ENCODE measurements around the gene CLK3.
A peak's percentile ranks its signal among the peaks of the same experiment; 100 is the strongest.
"Not testable (repeated sequence)": the region's sequence is repeated elsewhere in the genome, so short reads cannot be mapped to it uniquely, and the experiment has no call there.

The CLK3 gene

DNA sequence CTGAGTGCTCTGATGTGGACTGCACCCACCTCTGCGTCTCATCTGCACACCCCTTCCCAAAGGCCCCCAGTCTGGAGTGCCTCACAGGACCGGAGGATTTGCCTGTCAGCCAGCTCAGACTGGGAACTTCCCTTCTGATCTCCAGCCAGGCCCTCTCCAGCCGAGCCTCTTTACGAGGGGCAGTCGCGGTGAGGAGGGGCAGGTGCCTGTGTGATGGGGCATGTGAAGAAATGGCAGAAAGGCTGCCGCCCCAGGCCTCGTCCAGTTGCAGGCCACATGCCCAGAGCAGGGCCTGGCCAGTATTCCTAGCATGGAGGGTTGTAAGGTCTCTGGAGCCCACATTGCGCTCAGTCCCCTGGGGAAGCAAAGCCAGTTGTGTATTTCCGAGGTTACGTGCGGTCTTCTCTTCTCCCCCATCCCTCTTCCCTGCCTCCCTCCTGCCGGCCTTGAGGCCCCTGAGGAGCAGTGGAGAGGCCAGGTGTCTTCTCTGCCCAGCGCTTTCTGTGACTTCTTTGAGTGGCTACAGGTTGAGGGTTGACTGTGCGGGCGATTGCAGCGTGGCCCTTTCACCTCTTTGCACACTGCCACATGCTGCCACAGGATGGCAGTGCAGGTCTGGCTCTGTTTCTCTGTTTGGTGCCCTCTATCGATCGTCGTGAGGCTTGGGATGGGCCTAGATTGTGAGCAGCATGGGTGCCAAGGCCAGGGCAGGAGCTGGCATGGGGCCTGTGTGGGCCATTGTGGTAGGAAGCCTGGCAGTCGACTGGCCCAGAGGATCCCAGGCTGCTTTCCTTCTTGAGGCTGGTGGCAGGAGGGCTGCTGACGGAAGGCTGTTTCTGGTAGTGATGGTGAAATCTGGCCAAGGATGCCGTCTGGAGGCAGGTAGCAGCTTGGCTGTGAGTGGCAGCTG, 5.3 kb downstream of the CLK3 start:
- peak; percentile 57 to 69 (median 66) for DNase-seq (ENCODE audit: low read depth in 3 of 3)

- DNase-seq (ENCODE audit: low read depth in 3 of 3): no peak
These were observed 5.9 kb downstream of the CLK3 start for GRCh38 chr15:74621546-74621920.

- DNase-seq (ENCODE audit: low read depth in 3 of 3): no peak
These were observed 6.3 kb downstream of the CLK3 start for GRCh38 chr15:74621936-74622335.

- no peak for DNase-seq (ENCODE audit: low read depth in 3 of 3)
These were observed 7.1 kb downstream of the CLK3 start for GRCh38 chr15:74622758-74623157.

GRCh38 chr15:74624020-74624602, 8.5 kb downstream of the CLK3 start:
- no peak for DNase-seq (ENCODE audit: low read depth in 3 of 3)

DNA sequence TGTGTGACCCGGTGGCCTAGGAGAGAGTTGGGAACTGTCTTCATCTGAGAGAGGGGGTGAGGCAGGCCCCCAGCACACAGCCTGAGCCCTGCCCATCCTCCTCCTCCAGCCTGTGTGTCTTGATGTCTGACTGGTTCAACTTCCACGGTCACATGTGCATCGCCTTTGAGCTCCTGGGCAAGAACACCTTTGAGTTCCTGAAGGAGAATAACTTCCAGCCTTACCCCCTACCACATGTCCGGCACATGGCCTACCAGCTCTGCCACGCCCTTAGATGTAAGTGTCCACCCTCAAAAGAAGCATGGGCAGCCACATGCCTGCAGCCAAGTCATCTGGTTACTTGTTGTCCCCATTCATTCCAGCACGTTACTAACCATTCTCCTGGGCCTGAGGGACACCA, 10.1 kb downstream of the CLK3 start:
- DNase-seq (ENCODE audit: low read depth in 3 of 3): no peak

GRCh38 chr15:74626336-74626735, 10.7 kb downstream of the CLK3 start:
- DNase-seq (ENCODE audit: low read depth in 3 of 3): no peak

DNA sequence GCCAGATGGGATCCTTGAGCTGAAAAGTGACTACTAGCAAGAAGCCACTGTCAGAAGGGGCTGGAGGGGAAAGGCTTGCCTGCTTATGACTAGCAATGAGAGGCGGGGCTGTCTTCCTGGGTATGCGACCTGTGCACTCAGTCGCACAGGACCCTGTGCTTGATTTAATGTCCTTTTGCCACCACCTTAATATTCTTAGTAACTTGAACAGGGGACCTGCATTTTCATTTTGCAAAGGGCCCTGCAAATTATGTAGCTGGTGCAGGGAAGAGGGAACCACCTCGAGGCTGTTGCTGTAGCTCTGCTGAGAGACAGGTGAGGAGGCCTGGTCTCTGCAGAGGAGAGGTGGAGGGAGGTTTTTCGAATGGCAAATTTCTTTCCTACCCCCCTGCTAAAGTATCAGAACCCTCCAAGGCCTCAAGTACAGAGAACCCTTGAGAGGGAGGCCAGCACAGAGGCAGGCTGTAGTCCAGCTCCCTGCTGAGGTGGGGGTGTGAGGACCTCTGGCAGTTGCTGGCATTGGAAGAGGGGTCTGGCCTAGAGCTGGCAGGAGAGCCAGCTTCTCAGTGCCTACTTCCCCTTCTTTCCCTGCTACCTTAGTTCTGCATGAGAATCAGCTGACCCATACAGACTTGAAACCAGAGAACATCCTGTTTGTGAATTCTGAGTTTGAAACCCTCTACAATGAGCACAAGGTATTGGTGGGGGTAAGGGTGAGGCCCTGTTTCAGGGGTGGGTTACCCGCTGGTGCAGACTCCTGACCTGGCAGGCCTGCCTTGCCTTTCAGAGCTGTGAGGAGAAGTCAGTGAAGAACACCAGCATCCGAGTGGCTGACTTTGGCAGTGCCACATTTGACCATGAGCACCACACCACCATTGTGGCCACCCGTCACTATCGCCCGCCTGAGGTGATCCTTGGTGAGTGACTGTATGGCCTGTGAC, 11.4 kb downstream of the CLK3 start:
- no peak for DNase-seq (ENCODE audit: low read depth in 3 of 3)

- DNase-seq (ENCODE audit: low read depth in 3 of 3): no peak
These were observed 12.1 kb downstream of the CLK3 start for GRCh38 chr15:74627766-74628165.

GRCh38 chr15:74628199-74628598, 12.6 kb downstream of the CLK3 start:
- no peak for DNase-seq (ENCODE audit: low read depth in 3 of 3)

DNA sequence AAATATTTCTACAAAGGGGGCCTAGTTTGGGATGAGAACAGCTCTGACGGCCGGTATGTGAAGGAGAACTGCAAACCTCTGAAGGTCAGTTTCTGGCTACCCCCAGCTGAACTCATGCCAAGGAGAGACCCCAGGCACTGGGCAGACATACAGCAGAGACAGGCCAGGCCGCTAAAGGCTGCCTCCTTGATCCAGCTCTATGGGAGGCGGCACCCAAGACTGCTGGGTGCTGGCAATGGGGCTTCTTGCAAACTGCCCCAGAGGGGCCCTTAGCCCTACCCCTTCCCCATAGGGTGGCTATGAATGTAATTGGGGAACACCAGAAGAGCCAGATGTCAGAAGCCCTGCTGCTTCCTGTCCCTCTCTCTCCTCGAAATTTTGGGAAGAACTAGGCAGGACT, 13.3 kb downstream of the CLK3 start:
- no peak for DNase-seq (ENCODE audit: low read depth in 3 of 3)

GRCh38 chr15:74629696-74630095, 14.1 kb downstream of the CLK3 start:
- DNase-seq (ENCODE audit: low read depth in 3 of 3): not testable (repeated sequence)

DNA sequence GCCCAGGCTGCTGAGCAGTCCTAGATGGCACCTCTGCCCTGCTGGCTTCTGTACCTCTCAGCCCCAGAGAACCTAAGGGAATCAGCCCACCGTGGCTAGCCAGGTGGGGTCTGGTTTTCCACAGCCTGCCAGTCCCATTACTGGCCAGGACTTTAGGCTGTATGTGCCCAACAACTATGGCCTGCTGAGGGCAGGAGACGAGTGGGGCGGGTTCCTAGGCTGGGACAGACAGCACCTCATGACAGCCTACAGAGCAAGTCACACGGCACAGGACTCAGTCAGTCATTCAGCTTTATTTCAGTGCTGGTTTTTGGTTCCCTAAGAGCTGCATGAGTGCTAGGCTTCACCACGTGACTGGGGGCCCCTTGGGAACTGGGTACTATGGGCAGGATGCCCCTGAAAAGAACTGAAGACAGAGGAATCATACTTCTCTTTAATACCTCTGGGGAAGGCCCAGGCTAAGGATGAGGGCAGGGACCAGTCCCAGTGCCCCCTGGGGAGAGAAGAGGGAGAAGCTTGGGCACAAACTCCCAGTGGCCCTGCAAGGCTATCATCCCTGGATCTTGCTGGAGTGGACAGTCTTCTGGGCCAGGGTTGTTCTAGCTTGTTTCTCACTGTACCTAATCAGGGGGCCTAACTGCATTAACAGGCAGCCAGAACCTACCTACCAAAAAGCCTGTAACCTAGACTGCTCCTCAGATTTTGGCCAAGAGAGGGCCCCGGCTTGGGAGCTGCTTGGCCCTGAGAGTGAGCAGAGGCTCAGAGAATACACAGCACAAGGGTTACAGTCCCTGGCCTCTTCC, 14.8 kb downstream of the CLK3 start:
- no peak for DNase-seq (ENCODE audit: low read depth in 3 of 3)

GRCh38 chr15:74631087-74631385, 15.4 kb downstream of the CLK3 start:
- no peak for DNase-seq (ENCODE audit: low read depth in 3 of 3)

GRCh38 chr15:74631408-74631807, 15.8 kb downstream of the CLK3 start:
- no peak for DNase-seq (ENCODE audit: low read depth in 3 of 3)

DNA sequence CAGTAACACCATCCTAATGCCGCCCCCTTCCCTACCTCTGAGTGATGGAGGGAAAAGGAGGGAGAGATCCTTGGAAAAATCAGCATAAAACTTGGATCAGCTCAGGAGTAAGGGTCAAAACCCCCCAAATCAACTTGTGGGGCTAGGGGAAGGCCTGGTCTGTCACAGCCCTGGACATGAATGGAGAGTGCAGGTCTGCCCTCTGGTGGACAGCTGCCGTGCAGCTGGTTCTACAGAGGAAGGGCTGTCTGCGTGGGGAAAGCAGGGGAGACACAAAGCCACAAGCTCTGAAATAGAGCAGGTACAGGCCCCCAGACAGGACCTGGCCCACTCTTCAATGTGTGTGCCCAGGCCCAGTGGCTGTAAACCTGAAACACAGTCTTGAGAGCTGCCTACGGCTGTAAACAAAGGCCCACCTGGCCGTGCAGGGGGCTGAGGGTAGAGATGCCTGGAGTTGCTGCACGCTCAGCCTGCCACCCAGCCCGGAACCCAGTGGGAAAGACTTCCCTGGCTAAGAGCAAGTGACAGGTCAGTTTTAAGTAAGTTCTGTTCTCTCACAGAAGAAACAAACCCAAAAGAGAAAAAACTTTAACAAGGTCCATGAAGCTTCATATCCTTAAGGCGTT, 16.4 kb downstream of the CLK3 start:
- DNase-seq (ENCODE audit: low read depth in 3 of 3): peak in 2 of 3 donors; percentile 35 to 62

GRCh38 chr15:74632601-74633000, 17.0 kb downstream of the CLK3 start:
- DNase-seq (ENCODE audit: low read depth in 3 of 3): no peak

- no peak for DNase-seq (ENCODE audit: low read depth in 3 of 3)
These were observed 18.1 kb downstream of the CLK3 start for GRCh38 chr15:74633781-74634180.

- DNase-seq (ENCODE audit: low read depth in 3 of 3): peak; percentile 50 to 58 (median 56)
These were observed 19.6 kb downstream of the CLK3 start for GRCh38 chr15:74635228-74635627.

GRCh38 chr15:74636984-74637383, 21.3 kb downstream of the CLK3 start:
- no peak for DNase-seq (ENCODE audit: low read depth in 3 of 3)

- no peak for DNase-seq (ENCODE audit: low read depth in 3 of 3)
These were observed 25.5 kb downstream of the CLK3 start for GRCh38 chr15:74641151-74641550.

All from stimulated activated CD4-positive, alpha-beta T cell treated with anti-CD3 and anti-CD28 coated beads, TNF-alpha, amount 100 ng/mL, for 48 hours (primary cell).